Panc1 (cell line): Measurements from ENCODE around the gene C16orf46.

Experiments
- CTCF ChIP-seq: fragments of 450-650 bp; IDR thresholded peaks from 2 replicates; pipeline ENCODE4 v1.5.1; 2017; ENCODE audit warnings: mild to moderate bottlenecking
- POLR2AphosphoS5 ChIP-seq: IDR thresholded peaks from 2 replicates; pipeline ENCODE4 v1.6.1; 2012; ENCODE audit warnings: mild to moderate bottlenecking, low read depth, low read length, moderate library complexity

- TF ChIP-seq CTCF, result no peak
- TF ChIP-seq POLR2AphosphoS5, result no peak
These were observed 36.2 kb downstream of the C16orf46 start for GRCh38 chr16:81040842-81041241.
